ENCODE results near the gene PIH1D1.
A peak's percentile ranks its signal among the peaks of the same experiment; 100 is the strongest.

Gene PIH1D1

DNA sequence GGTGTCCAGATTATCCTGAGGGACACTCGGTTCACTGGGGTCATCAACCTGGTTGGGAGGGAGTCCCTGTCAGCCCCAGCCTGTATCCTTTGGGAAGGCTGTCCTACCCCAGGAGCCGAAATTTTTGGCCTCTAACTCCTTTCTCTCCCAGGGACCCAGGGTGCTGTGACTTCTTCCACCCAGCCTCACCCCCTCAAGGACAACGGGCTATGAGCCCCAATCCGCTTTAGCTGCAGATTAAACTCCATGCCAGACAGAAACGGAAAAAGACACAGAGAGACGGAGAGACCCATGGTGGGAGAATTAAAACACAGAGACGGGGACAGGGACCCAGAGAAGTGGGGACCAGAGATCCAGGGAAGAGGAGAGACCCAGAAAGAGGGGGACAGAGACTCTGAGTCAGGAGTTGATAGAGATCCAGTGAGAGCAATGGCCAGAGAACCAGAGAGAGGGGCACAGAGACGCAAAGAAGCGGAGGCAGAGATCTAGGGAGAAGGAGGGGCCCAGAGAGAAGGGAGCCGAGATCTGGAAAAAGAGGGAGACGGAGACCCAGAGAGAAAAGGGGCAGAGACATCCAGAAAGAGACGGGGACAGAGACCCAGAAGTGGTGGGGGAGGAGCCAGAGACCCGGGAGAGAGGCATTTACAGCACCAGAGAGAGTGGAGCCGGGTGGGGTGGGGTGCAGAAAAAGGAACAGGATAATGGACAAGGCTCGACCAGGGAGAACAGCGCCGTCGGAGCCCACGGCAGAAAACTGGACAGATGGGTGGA lies 11.0 kb downstream of the PIH1D1 start:
- Histone ChIP-seq H3K36me3 (ENCODE audit: control insufficient read depth in 2 of 2, insufficient read depth in 1 of 2, low read length in 2 of 2) (no peaks in the 10 kb centered on the region; a peak in 1 of 3 replicates), H3K4me3 (ENCODE audit: low read depth, low read length) (peak overlapping the region; percentile 23), H3K27ac (ENCODE audit: extremely low read depth, low read depth, low read length) (no peak overlapping the region), H3K4me1 (ENCODE audit: control insufficient read depth, insufficient read depth, low read length) (peaks cover 7% of the 10 kb centered on the region), H3K9me3 (ENCODE audit: control insufficient read depth, insufficient read depth, low read depth, low read length) (no peaks in the 10 kb centered on the region)
- CTCF ChIA-PET, result interaction anchor here (0.6 to 2.4 kb wide), 4 partner anchors 11 to 661 kb away, joined by 3 to 15 read pairs (median 4); no protein-coding TSS in a partner anchor
- POLR2A ChIA-PET, result interaction anchor here (0.8 kb wide), 1 partner anchor 13 kb away, joined by 3 read pairs; the partner anchor contains the start of gene ALDH16A1
- TF ChIP-seq ZNF792 (tag by site-specific recombination; IDR thresholded peaks at IDR 0.05), result no peak
- 0 out of 2 replicates have a peak, but pooled peaks have one; percentile 22 for TF ChIP-seq ZNF768 (tag by site-specific recombination; IDR thresholded peaks at IDR 0.05)
- TF ChIP-seq ZNF624 (tag by site-specific recombination; IDR thresholded peaks at IDR 0.05), result no peak
- TF ChIP-seq ZNF777 (tag by site-specific recombination; IDR thresholded peaks at IDR 0.05; ENCODE audit: borderline replicate concordance), result no peak
- TF ChIP-seq, protein P1, sequence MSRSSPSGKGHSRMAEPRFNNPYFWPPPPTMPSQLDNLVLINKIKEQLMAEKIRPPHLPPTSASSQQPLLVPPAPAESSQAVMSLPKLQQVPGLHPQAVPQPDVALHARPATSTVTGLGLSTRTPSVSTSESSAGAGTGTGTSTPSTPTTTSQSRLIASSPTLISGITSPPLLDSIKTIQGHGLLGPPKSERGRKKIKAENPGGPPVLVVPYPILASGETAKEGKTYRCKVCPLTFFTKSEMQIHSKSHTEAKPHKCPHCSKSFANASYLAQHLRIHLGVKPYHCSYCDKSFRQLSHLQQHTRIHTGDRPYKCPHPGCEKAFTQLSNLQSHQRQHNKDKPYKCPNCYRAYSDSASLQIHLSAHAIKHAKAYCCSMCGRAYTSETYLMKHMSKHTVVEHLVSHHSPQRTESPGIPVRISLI (tag by site-specific recombination; IDR thresholded peaks at IDR 0.05), result no peak
- TF ChIP-seq ZNF449 (tag by site-specific recombination; IDR thresholded peaks at IDR 0.05), result no peak
- no peak for TF ChIP-seq ELK4 (IDR thresholded peaks at IDR 0.05; ENCODE audit: borderline replicate concordance, low read depth, low read length)
- no peak for TF ChIP-seq HOXD13 (CRISPR knock-in tag; IDR thresholded peaks at IDR 0.05; ENCODE audit: borderline replicate concordance)
- TF ChIP-seq ZFP3 (tag by site-specific recombination; IDR thresholded peaks at IDR 0.05; ENCODE audit: low read depth), result no peak
- peak; percentile 38; the same call in 1 of the 2 replicates for TF ChIP-seq ZBTB20 (tag by site-specific recombination; IDR thresholded peaks at IDR 0.05)
- no peak for TF ChIP-seq ATF2 (tag by site-specific recombination; IDR thresholded peaks at IDR 0.05; ENCODE audit: low read depth)
- TF ChIP-seq ZNF76 (tag by site-specific recombination; IDR thresholded peaks at IDR 0.05; ENCODE audit: borderline replicate concordance, low read depth), result no peak
- no peak for TF ChIP-seq ZNF184 (tag by site-specific recombination; IDR thresholded peaks at IDR 0.05)
- no peak for TF ChIP-seq ZNF302 (tag by site-specific recombination; IDR thresholded peaks at IDR 0.05; ENCODE audit: low read depth)
- TF ChIP-seq HOXA7 (CRISPR knock-in tag; IDR thresholded peaks at IDR 0.05; ENCODE audit: borderline replicate concordance), result no peak
- no peak for TF ChIP-seq ZNF416 (tag by site-specific recombination; IDR thresholded peaks at IDR 0.05)
- no peak for TF ChIP-seq ZNF23 (tag by site-specific recombination; IDR thresholded peaks at IDR 0.05; ENCODE audit: borderline replicate concordance)
- no peak for TF ChIP-seq ZNF433 (tag by site-specific recombination; IDR thresholded peaks at IDR 0.05; ENCODE audit: low read depth)
- peak; percentile 61 for TF ChIP-seq ZBTB17 (tag by site-specific recombination; IDR thresholded peaks at IDR 0.05)
- 0 out of 2 replicates have a peak, but pooled peaks have one; percentile 26 for TF ChIP-seq PRDM10 (tag by site-specific recombination; IDR thresholded peaks at IDR 0.05)
- peak; percentile 25; the same call in 1 of the 2 replicates for TF ChIP-seq GLIS1 (tag by site-specific recombination; IDR thresholded peaks at IDR 0.05)
- 0 out of 2 replicates have a peak, but pooled peaks have one; percentile 24 for TF ChIP-seq PRDM1 (tag by site-specific recombination; IDR thresholded peaks at IDR 0.05)
- TF ChIP-seq, protein P2, sequence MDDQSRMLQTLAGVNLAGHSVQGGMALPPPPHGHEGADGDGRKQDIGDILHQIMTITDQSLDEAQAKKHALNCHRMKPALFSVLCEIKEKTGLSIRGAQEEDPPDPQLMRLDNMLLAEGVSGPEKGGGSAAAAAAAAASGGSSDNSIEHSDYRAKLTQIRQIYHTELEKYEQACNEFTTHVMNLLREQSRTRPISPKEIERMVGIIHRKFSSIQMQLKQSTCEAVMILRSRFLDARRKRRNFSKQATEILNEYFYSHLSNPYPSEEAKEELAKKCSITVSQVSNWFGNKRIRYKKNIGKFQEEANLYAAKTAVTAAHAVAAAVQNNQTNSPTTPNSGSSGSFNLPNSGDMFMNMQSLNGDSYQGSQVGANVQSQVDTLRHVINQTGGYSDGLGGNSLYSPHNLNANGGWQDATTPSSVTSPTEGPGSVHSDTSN (CRISPR knock-in tag; IDR thresholded peaks at IDR 0.05), result no peak
- no peak for TF ChIP-seq ZSCAN23 (tag by site-specific recombination; IDR thresholded peaks at IDR 0.05)
- TF ChIP-seq SP7 (tag by site-specific recombination; IDR thresholded peaks at IDR 0.05), result 0 out of 2 replicates have a peak, but pooled peaks have one; percentile 10
- TF ChIP-seq IKZF3 (tag by site-specific recombination; IDR thresholded peaks at IDR 0.05), result no peak
- no peak for TF ChIP-seq ZEB2 (tag by site-specific recombination; IDR thresholded peaks at IDR 0.05)
